ENCODE data around the gene FAM20C. TPM values are rescaled to one million over a fixed set of nuclear protein-coding genes. Genes with fewer than 3 reads are reported as not detected.
"Not testable (repeated sequence)": the region's sequence is repeated elsewhere in the genome, so short reads cannot be mapped to it uniquely, and the experiment has no call there.

FAM20C gene
- total RNA-seq, 2 donors from 2014 or later: 32.5 to 106 TPM

DNA sequence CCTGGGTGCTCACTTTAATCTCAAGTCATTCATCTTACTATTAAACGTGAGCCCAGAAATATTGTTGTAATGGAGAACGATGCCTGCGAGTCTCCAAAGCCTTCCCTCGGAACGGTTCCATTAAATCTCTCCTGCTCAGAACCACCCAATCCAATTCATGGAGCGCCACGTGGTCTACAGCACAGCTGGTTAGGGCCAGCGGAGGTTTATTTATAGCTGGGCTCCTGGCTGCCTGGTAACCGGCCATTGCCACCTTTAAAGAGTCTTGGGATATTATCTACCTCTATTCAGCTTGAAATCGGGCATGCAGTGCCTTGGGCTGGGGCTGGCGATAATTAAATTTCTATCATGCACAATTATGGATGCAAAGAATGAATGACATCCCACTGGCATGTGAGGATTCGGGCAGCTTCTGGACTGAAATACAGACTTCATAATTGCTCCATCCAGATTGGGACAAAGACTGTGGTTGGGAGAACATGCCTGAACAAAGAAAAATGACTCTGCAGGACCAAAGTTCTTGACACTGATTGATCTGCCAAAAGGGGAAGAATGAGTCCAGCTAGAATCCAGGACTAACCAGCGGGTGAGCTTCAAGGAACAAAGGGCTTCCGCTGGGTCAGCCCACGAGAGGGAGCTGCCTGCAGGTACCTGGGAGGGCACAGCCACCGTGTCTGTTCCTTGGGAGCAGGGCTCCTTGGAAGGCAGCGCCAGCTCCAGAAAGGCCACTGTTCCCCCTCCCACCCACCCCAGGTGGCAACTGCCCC is 7.3 kb downstream of the FAM20C start:
- ATAC-seq (ENCODE audit: insufficient number of reproducible peaks, low FRiP score, low read depth): no peak
- H3K27ac ChIP-seq: no peak overlapping the region
- DNase-seq (ENCODE audit: low spot score): no peak
- TF ChIP-seq, protein P1, sequence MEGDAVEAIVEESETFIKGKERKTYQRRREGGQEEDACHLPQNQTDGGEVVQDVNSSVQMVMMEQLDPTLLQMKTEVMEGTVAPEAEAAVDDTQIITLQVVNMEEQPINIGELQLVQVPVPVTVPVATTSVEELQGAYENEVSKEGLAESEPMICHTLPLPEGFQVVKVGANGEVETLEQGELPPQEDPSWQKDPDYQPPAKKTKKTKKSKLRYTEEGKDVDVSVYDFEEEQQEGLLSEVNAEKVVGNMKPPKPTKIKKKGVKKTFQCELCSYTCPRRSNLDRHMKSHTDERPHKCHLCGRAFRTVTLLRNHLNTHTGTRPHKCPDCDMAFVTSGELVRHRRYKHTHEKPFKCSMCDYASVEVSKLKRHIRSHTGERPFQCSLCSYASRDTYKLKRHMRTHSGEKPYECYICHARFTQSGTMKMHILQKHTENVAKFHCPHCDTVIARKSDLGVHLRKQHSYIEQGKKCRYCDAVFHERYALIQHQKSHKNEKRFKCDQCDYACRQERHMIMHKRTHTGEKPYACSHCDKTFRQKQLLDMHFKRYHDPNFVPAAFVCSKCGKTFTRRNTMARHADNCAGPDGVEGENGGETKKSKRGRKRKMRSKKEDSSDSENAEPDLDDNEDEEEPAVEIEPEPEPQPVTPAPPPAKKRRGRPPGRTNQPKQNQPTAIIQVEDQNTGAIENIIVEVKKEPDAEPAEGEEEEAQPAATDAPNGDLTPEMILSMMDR (IDR thresholded peaks at IDR 0.05): no peak
- no peaks in the 10 kb centered on the region for H3K27me3 ChIP-seq (replicated peaks; ENCODE audit: insufficient read depth)
- peaks cover 15 to 39% of the 10 kb centered on the region in 2 donors for H3K4me1 ChIP-seq (ENCODE audit: control insufficient read depth in 1 of 2, low read depth in 2 of 2)
- peaks cover 67% of the 10 kb centered on the region for H3K36me3 ChIP-seq
- no peaks in the 10 kb centered on the region for H3K9me3 ChIP-seq
- H3K4me3 ChIP-seq: no peak overlapping the region

DNA sequence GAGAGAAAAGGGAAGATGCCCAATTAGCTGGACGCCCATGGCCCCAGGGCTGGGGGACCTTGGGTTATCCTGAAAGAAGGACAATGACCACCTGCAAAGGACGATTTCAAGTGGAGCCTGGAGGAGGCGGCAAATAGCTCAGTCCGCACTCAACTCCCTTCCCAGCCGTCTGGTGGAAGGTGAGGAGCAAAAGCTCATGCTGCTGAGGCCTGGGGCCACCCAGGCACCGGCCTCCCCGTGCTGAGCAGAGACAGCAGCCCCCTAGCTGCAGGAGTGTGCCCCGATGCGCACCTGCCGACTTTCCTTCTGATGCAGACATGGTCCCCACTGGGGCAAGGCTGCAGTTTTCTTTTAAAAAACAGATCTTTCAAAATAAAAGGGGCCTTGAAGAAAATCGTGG is 7.9 kb downstream of the FAM20C start:
- Histone ChIP-seq H3K27ac (no peak overlapping the region), H3K4me1 (ENCODE audit: control insufficient read depth in 1 of 2, low read depth in 2 of 2) (peaks cover 11 to 33% of the 10 kb centered on the region in 2 donors), H3K4me3 (no peak overlapping the region), H3K36me3 (peaks cover 67% of the 10 kb centered on the region), H3K27me3 (replicated peaks; ENCODE audit: insufficient read depth) (no peaks in the 10 kb centered on the region), H3K9me3 (no peaks in the 10 kb centered on the region)
- ATAC-seq (ENCODE audit: insufficient number of reproducible peaks, low FRiP score, low read depth): no peak
- DNase-seq (ENCODE audit: low spot score): no peak
- TF ChIP-seq, protein P1 (IDR thresholded peaks at IDR 0.05): no peak

DNA sequence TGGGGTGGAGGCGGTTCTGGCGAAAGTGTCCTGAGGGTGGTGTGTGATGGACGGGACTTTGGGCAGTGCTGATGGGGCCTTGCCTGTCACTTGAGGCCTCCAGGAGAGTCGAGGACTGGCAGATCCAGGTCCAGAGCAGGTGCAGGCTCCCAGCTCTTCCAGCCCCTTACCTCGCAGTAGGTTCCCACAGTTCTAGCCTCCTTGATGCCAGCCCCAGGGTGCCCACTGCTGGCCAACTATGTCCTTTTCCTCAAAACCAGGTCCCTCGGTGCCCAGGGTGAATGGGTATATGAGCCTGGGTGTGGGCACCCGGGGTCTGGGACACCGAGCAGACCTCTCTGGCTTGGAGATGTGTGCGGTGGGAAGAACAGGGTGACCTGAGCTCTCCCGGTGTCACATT is 8.3 kb downstream of the FAM20C start:
- Histone ChIP-seq H3K36me3 (peaks cover 67% of the 10 kb centered on the region), H3K9me3 (no peaks in the 10 kb centered on the region)

DNA sequence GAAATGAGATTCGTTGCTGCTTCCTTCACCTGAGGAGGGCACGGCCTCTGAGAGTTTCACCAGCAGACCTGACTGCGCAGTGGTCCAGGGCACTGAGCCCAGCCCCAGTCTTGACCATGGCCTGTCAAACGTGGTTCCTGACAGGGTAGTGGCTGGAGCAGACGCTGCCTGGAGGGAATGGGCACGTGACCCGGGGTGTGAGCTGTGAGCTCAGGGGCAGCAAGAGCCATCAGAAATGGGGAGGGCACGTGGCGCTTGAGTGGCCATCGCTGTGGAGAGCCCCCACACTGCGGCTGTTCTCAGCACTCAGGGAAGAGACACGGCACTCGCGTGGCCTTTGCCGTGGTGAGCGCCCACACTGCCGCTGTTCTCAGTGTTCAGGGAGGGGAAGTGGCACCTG is 12.0 kb downstream of the FAM20C start:
- DNase-seq (ENCODE audit: low spot score) (no peak), ATAC-seq (ENCODE audit: insufficient number of reproducible peaks, low FRiP score, low read depth) (no peak)
- Histone ChIP-seq H3K4me1 (ENCODE audit: control insufficient read depth in 1 of 2, low read depth in 2 of 2) (peaks cover 0 to 2% of the 10 kb centered on the region in 2 donors), H3K9me3 (no peaks in the 10 kb centered on the region), H3K27ac (no peak overlapping the region), H3K4me3 (no peak overlapping the region), H3K36me3 (peaks cover 47% of the 10 kb centered on the region), H3K27me3 (replicated peaks; ENCODE audit: insufficient read depth) (no peaks in the 10 kb centered on the region)
- TF ChIP-seq, protein P1 (IDR thresholded peaks at IDR 0.05): no peak

More for the DNA sequence above, 8.3 kb downstream of the FAM20C start:
- H3K4me1 ChIP-seq (ENCODE audit: control insufficient read depth in 1 of 2, low read depth in 2 of 2): peaks cover 6 to 29% of the 10 kb centered on the region in 2 donors
- ATAC-seq (ENCODE audit: insufficient number of reproducible peaks, low FRiP score, low read depth) (no peak), DNase-seq (ENCODE audit: low spot score) (no peak)
- no peak overlapping the region for H3K4me3 ChIP-seq
- TF ChIP-seq, protein P1 (IDR thresholded peaks at IDR 0.05): no peak
- H3K27me3 ChIP-seq (replicated peaks; ENCODE audit: insufficient read depth): no peaks in the 10 kb centered on the region
- H3K27ac ChIP-seq: no peak overlapping the region

DNA sequence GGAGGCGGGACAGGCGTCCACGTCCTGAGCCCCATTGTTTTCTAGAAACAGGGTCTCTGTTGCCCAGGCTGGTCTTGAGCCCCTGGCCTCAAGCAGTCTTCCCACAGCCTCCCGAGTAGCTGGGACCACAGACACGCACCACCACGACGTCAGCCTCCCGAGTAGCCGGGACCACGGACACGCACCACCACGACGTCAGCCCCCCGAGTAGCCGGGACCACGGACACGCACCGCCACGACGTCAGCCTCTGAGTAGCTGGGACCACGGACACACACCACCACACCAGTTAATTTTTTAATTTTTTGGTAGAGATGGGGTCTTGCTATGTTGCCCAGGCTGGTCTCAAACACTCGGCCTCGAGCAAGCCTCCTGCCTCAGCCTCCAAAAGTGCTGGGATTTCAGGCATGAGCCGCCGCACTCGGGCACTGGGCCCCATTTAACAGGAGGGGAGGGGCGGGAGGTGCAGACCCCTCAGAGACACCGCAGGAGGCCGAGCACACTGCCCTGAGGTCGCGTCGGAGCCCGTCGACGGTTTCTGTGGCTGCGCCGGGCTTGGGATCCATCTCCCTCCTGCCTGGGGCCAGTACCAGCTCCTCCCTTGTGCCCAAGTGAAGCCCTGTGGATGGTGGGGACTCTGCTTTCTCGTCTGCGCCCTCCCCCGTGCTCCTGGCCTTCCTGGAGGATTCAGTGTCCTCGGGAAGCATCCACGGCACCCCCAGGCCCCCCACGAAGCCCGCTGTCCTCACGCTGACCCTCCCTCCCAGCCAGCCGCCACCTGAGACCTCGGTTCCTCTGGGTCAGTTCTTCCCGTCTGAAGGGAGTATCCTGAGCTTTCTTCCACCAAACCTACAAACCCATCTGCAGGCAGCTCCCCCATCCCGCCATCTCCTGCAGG is 13.0 kb downstream of the FAM20C start:
- ATAC-seq (ENCODE audit: insufficient number of reproducible peaks, low FRiP score, low read depth) (no peak), DNase-seq (ENCODE audit: low spot score) (no peak)
- H3K36me3 ChIP-seq: peaks cover 52% of the 10 kb centered on the region
- H3K27me3 ChIP-seq (replicated peaks; ENCODE audit: insufficient read depth): no peaks in the 10 kb centered on the region
- no peaks in the 10 kb centered on the region for H3K4me1 ChIP-seq (ENCODE audit: control insufficient read depth in 1 of 2, low read depth in 2 of 2)
- TF ChIP-seq, protein P1 (IDR thresholded peaks at IDR 0.05): no peak
- no peaks in the 10 kb centered on the region for H3K9me3 ChIP-seq
- H3K4me3 ChIP-seq: no peak overlapping the region
- H3K27ac ChIP-seq: no peak overlapping the region

DNA sequence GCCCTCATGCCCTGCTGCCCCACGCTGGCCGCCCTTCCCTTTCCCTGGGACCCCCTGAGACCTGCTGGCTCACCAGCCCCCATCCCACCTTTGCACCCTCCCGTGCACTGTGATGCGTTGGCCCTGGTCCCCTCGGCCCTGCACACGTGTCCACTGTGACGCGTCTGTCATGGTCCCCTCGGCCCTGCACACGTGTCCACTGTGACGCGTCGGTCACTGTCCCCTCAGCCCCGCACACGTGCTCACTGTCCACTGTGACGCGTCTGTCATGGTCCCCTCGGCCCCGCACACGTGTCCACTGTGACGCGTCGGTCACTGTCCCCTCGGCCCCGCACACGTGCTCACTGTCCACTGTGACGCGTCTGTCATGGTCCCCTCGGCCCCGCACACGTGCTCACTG is 14.0 kb downstream of the FAM20C start:
- ATAC-seq (ENCODE audit: insufficient number of reproducible peaks, low FRiP score, low read depth): not testable (repeated sequence)

More for the DNA sequence above, 14.0 kb downstream of the FAM20C start:
- H3K9me3 ChIP-seq; DNase-seq (ENCODE audit: low spot score); H3K4me3 ChIP-seq; H3K4me1 ChIP-seq (ENCODE audit: control insufficient read depth in 1 of 2, low read depth in 2 of 2); H3K27me3 ChIP-seq (replicated peaks; ENCODE audit: insufficient read depth); H3K27ac ChIP-seq: not testable (repeated sequence)
- H3K36me3 ChIP-seq: peaks cover 45% of the 10 kb centered on the region
